BLaER1 treated with 17β-estradiol and CSF1 and Interleukin-3, amounts not matched to agents 10 nM and 100 nM (cell line): ENCODE data around the gene MAOA.
"Not testable (repeated sequence)": the region's sequence is repeated elsewhere in the genome, so short reads cannot be mapped to it uniquely, and the experiment has no call there.

Experiments used
- H3K27ac ChIP-seq, 11 experiments: shearing (Covaris generic); formaldehyde crosslinking; 2 replicates each; pipeline ENCODE4 v1.8.1; 2022
- H3K27me3 ChIP-seq, 11 experiments: shearing (Covaris generic); formaldehyde crosslinking; 2 replicates each; pipeline ENCODE4 v1.8.1; 2022
- H3K36me3 ChIP-seq, 11 experiments: shearing (Covaris generic); formaldehyde crosslinking; 2 replicates each; pipeline ENCODE4 v1.8.1; 2022
- H3K4me1 ChIP-seq, 10 experiments: shearing (Covaris generic); formaldehyde crosslinking; 2 replicates each; pipeline ENCODE4 v1.8.1; 2022
- H3K4me2 ChIP-seq, 11 experiments: shearing (Covaris generic); formaldehyde crosslinking; 2 replicates each; pipeline ENCODE4 v1.8.1; 2022
- H3K4me3 ChIP-seq, 10 experiments: shearing (Covaris generic); formaldehyde crosslinking; 2 replicates each; pipeline ENCODE4 v1.8.1; 2022
- H3K9ac ChIP-seq, 11 experiments: shearing (Covaris generic); formaldehyde crosslinking; 2 replicates each; pipeline ENCODE4 v1.8.1; 2022
- H3K9me3 ChIP-seq, 11 experiments: shearing (Covaris generic); formaldehyde crosslinking; replicated peaks in 1 of 11; 2 replicates each; pipeline ENCODE4 v1.8.1; 2022
- H4K20me1 ChIP-seq, 11 experiments: shearing (Covaris generic); formaldehyde crosslinking; 2 replicates each; pipeline ENCODE4 v1.8.1; 2022
- Cebpa-rat ChIP-seq, 11 experiments: shearing (Covaris generic); IDR thresholded peaks; 2 replicates each; pipeline ENCODE4 v1.8.1; 2022

The MAOA gene

DNA sequence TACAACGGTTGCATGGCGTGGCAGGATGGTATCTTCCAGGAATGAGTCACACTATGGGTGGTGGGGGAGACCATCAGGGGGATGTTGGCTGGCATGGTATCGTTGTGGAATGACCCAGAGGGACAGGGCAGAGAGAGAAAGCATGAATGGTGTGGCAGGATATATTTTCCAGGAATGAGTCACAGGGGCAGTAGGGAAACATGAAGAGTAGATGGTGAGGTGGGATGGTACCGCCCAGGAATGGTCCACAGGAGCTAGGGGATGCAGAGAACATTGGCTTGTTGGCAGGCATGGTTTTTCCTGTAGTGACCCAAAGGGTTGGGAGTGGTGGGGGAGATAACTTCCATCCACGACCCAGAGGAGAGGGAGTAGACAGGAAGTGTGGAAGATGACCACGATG is 62.4 kb downstream of the MAOA start:
- Histone ChIP-seq H3K36me3 (no peaks in the 10 kb centered on the region), H3K9ac (no peak overlapping the region), H3K4me1 (no peaks in the 10 kb centered on the region), H3K27ac (no peak overlapping the region), H3K27me3 (peaks cover 4 to 74% (median 58%) of the 10 kb centered on the region in 11 experiments; a peak in 21 of 22 replicates), H3K4me3 (no peak overlapping the region), H3K9me3 (peaks cover 31 to 93% (median 60%) of the 10 kb centered on the region in 11 experiments), H4K20me1 (no peaks in the 10 kb centered on the region), H3K4me2 (no peak overlapping the region)
- no peak for TF ChIP-seq Cebpa-rat (IDR thresholded peaks at IDR 0.05)

DNA sequence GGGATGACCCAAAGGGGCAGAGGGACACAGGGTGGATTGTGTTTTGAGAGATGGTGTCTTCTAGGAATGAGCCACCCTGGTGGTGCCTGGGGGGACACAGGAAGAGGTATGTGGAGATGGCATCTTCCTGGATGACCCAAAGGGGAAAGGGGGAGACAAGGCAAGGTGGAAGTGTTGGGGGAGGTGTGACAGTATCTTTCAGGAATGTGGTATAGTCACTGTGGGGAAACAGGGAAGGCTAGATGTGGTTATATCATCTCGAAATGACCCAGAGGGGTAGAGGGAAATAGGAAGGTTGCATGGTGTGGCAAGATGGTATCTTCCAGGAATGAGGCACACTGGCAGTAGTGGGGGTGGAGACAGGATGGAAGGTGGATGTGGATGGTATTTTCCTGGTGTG is 62.9 kb downstream of the MAOA start:
- peaks cover 4 to 70% (median 58%) of the 10 kb centered on the region in 11 experiments; a peak in 21 of 22 replicates for H3K27me3 ChIP-seq
- no peaks in the 10 kb centered on the region for H3K36me3 ChIP-seq
- H4K20me1 ChIP-seq: no peaks in the 10 kb centered on the region
- no peak overlapping the region for H3K4me3 ChIP-seq
- no peak for TF ChIP-seq Cebpa-rat (IDR thresholded peaks at IDR 0.05)
- H3K4me2 ChIP-seq: no peak overlapping the region
- no peak overlapping the region for H3K9ac ChIP-seq
- H3K27ac ChIP-seq: no peak overlapping the region
- no peaks in the 10 kb centered on the region for H3K4me1 ChIP-seq
- peaks cover 31 to 89% (median 60%) of the 10 kb centered on the region in 11 experiments for H3K9me3 ChIP-seq

DNA sequence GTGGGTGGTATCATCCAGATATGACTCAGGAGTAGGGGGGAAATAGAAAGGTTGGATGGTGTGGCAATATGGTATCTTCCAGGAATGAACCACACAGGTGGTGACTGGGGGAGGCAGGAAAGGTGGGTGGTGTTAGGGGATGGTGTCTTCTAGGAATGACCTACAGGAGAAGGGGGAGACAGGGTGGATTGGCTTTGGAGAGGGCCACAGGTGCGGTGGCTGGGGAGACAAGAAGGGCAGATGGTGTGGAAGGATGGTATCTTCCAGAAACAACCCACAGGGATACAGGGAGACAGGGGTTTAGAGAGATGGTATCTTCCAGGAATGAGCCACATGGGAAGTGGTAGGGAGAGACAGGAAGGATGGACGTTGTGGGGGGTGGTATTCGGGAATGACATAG is 64.0 kb downstream of the MAOA start:
- Histone ChIP-seq H3K27me3 (peaks cover 6 to 70% (median 57%) of the 10 kb centered on the region in 11 experiments), H4K20me1 (no peaks in the 10 kb centered on the region), H3K36me3 (no peaks in the 10 kb centered on the region), H3K9ac (no peak overlapping the region), H3K4me3 (no peak overlapping the region), H3K9me3 (peaks cover 31 to 81% (median 60%) of the 10 kb centered on the region in 11 experiments), H3K4me2 (no peak overlapping the region), H3K4me1 (no peaks in the 10 kb centered on the region), H3K27ac (no peak overlapping the region)
- TF ChIP-seq Cebpa-rat (IDR thresholded peaks at IDR 0.05): no peak

DNA sequence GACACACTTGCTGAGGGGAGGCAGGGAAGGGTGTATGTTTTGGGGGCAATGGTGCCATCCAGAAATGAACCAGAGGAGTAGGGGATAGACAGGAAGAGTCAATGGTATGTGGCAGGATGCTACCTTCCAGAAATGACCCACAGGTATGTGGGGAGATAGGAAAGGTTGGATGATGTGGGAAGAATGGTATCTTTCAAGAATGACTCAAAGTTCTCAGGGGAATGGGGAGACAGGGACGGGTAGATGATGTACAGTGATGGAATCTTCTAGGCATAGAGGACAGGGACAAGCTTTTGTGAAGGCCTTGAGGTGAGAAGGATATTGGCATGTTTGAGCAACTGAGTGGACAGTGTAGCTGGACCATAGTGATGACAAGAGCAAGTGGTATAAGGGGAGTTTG is 64.9 kb downstream of the MAOA start:
- H3K4me3 ChIP-seq: no peak overlapping the region
- peaks cover 15 to 70% (median 54%) of the 10 kb centered on the region in 11 experiments for H3K27me3 ChIP-seq
- H3K27ac ChIP-seq: no peak overlapping the region
- no peaks in the 10 kb centered on the region for H3K4me1 ChIP-seq
- H3K9ac ChIP-seq: no peak overlapping the region
- H3K9me3 ChIP-seq: peaks cover 29 to 73% (median 60%) of the 10 kb centered on the region in 11 experiments
- no peak overlapping the region for H3K4me2 ChIP-seq
- no peaks in the 10 kb centered on the region for H3K36me3 ChIP-seq
- no peak for TF ChIP-seq Cebpa-rat (IDR thresholded peaks at IDR 0.05)
- no peaks in the 10 kb centered on the region for H4K20me1 ChIP-seq

DNA sequence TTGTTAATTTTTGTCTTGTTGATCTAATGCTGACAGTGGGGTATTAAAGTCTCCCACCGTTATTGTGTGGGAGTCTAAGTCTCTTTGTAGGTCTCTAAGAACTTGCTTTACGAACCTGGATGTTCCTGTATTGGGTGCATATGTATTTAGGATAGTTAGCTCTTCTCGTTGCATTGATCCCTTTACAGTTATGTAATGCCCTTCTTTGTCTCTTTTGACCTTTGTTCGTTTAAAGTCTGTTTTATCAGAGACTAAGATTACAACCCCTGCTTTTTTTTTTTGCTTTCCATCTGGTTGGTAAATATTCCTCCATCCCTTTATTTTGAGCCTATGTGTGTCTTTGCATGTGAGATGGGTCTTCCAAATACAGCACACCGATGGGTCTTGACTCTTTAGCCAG is 69.1 kb downstream of the MAOA start:
- Histone ChIP-seq H3K27me3 (peaks cover 58 to 82% (median 67%) of the 10 kb centered on the region in 11 experiments), H3K9me3 (peaks cover 15 to 44% (median 27%) of the 10 kb centered on the region in 11 experiments)
- H3K9ac ChIP-seq, H3K4me1 ChIP-seq, H3K27ac ChIP-seq, H3K4me2 ChIP-seq, H3K4me3 ChIP-seq, H4K20me1 ChIP-seq, H3K36me3 ChIP-seq: not testable (repeated sequence)

DNA sequence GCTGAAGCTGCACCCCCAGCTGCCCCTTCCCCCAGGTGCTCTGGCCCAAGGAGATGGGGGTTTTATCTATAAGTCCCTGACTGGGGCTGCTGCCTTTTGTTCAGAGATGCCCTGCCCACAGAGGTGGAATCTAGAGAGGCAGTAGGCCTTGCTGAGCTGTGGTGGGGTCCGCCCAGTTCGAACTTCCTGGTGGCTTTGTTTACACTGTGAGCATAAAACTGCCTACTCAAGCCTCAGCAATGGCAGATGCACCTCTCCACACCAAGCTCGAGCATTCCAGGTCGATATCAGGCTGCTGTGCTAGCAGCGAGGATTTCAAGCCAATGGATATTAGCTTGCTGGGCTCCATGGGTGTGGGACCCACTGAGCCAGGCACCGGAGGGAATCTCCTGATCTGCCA is 71.2 kb downstream of the MAOA start:
- not testable (repeated sequence) for H3K36me3 ChIP-seq, H3K4me3 ChIP-seq, H3K27ac ChIP-seq, H3K9ac ChIP-seq, H3K4me2 ChIP-seq, H3K4me1 ChIP-seq, H4K20me1 ChIP-seq
- H3K9me3 ChIP-seq: peaks cover 6 to 24% (median 7%) of the 10 kb centered on the region in 11 experiments; a peak in 20 of 22 replicates
- H3K27me3 ChIP-seq: peaks cover 71 to 90% (median 82%) of the 10 kb centered on the region in 11 experiments

DNA sequence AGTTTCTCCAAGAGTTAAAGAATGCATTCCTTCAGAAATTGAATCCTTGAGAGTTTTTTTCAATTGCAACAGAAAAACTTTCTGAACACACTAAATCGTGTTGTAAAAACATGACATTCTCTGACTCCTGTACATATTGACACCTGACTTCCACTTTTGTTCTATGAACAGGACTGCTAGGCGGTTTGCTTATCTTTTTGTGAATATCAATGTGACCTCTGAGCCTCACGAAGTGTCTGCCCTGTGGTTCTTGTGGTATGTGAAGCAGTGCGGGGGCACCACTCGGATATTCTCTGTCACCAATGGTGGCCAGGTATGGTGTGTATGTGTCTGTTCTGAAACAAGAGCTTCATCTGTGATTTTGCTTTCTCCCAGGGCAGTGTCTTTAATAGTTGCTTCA is 71.9 kb downstream of the MAOA start:
- Histone ChIP-seq H3K4me2 (no peak overlapping the region), H3K4me3 (no peak overlapping the region), H3K4me1 (no peaks in the 10 kb centered on the region), H3K27me3 (peaks cover 78 to 94% (median 88%) of the 10 kb centered on the region in 11 experiments), H3K9ac (no peak overlapping the region), H3K27ac (no peak overlapping the region), H3K9me3 (peaks cover 0 to 17% (median 1%) of the 10 kb centered on the region in 11 experiments; a peak in 11 of 22 replicates), H4K20me1 (no peaks in the 10 kb centered on the region), H3K36me3 (no peaks in the 10 kb centered on the region)
- no peak for TF ChIP-seq Cebpa-rat (IDR thresholded peaks at IDR 0.05)

DNA sequence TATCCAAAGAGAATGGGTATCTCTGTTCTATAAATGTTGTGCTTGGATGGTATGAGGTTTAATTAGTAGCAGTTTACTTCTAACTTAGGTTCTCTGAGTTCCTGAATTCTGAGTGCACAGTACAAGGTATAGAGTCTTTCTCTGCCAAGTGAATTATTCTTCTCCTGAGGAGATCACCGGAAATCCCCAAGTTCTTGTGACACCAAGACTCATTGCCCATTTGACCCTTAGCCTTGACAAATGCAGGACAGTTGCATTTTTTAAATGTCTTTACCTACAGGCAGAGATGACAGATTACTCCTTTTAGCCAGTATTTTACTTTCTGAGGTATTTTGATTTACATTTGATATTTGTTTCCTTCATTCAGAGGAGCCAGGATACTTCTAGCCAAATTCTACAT is 72.9 kb downstream of the MAOA start:
- TF ChIP-seq Cebpa-rat (IDR thresholded peaks at IDR 0.05): no peak
- Histone ChIP-seq H3K4me3 (no peak overlapping the region), H3K4me1 (no peaks in the 10 kb centered on the region), H3K4me2 (no peak overlapping the region), H3K9ac (no peak overlapping the region), H3K27me3 (peaks cover 88 to 100% (median 96%) of the 10 kb centered on the region in 11 experiments), H3K9me3 (peaks cover 0 to 14% (median 0%) of the 10 kb centered on the region in 11 experiments; a peak in 2 of 22 replicates), H4K20me1 (no peaks in the 10 kb centered on the region), H3K36me3 (no peaks in the 10 kb centered on the region), H3K27ac (no peak overlapping the region)

DNA sequence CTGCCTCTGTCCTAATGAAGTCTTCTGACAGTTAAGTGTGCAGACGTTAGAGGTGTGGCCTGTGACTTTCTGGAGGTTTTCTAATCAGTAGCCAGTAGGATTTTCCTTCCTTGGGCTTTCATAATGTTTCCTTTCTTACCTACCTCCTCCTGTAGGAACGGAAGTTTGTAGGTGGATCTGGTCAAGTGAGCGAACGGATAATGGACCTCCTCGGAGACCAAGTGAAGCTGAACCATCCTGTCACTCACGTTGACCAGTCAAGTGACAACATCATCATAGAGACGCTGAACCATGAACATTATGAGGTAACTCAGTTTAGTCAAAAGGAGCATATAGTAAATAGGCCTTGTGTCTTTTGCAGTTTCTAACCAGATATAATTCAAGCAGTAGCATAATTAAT is 75.0 kb downstream of the MAOA start:
- Histone ChIP-seq H3K9ac (no peak overlapping the region), H3K27ac (no peak overlapping the region), H4K20me1 (no peaks in the 10 kb centered on the region), H3K4me2 (no peak overlapping the region), H3K9me3 (peaks cover 0 to 14% (median 0%) of the 10 kb centered on the region in 11 experiments; a peak in 2 of 22 replicates), H3K4me3 (no peak overlapping the region), H3K36me3 (no peaks in the 10 kb centered on the region), H3K4me1 (no peaks in the 10 kb centered on the region), H3K27me3 (peaks cover 90 to 100% (median 99%) of the 10 kb centered on the region in 11 experiments)
- TF ChIP-seq Cebpa-rat (IDR thresholded peaks at IDR 0.05): no peak

DNA sequence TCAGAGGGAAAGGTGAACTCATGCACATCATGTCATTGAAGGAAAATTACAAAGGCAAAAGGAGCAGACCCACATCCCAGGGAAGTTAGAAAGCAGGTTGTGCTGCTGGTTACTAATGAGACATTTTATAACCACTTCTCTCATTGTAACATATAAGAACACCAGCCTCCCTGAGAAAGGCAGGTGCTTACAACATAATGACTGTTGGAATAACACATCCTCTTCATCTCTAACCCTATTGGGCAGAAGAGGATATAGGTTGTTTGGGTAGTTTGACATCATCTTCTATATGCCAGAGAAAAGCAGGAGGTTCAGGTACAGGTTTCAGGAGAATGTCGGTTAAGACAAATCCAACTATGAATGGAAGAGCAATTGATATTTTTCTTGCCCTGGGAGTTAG is 77.6 kb downstream of the MAOA start:
- no peak overlapping the region for H3K9ac ChIP-seq
- H3K27me3 ChIP-seq: peaks cover 91 to 100% (median 99%) of the 10 kb centered on the region in 11 experiments
- no peaks in the 10 kb centered on the region for H3K4me1 ChIP-seq
- H3K4me2 ChIP-seq: no peak overlapping the region
- TF ChIP-seq Cebpa-rat (IDR thresholded peaks at IDR 0.05): no peak
- H3K4me3 ChIP-seq: no peak overlapping the region
- no peaks in the 10 kb centered on the region for H4K20me1 ChIP-seq
- H3K9me3 ChIP-seq: no peaks in the 10 kb centered on the region
- H3K36me3 ChIP-seq: no peaks in the 10 kb centered on the region
- H3K27ac ChIP-seq: no peak overlapping the region
